ENCODE data around the gene SASH3.
"Not testable (repeated sequence)": the region's sequence is repeated elsewhere in the genome, so short reads cannot be mapped to it uniquely, and the experiment has no call there.

Gene SASH3

GRCh38 chrX:129779747-129780146 is at the start of gene SASH3:
Gene SASH3, plus strand, starts transcription at chrX:129779949. Its CDS starts 149 bp downstream, at chrX:129780098.
- DNase-seq (ENCODE audit: low read depth in 2 of 2), result peak in 1 of 2 donors; percentile 54

DNA sequence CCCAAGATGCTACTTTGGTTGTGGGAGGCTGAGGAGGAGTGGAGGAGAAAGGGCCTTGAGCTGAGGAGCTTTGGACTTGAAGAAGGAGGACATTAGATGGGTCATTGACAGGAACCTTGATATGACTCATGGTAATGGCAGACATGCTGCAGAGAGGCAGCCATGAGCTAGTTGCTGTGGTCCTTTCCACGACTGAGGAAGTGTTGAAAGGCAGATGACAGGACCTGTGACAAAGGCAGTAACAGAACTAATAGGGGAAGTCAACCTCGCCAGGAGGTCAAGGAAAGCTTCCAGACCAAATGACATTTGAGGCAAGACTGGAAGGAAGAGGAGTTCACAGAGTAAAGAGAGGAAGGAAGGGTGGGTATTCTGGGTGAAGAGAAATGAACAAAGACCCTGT is 48.5 kb upstream of the SASH3 start:
- DNase-seq (ENCODE audit: low read depth in 2 of 2), result no peak

GRCh38 chrX:129732857-129733256 is 46.9 kb upstream of the SASH3 start:
- no peak for DNase-seq (ENCODE audit: low read depth in 2 of 2)

GRCh38 chrX:129733335-129733734 is 46.4 kb upstream of the SASH3 start:
- DNase-seq (ENCODE audit: low read depth in 2 of 2), result no peak

- no peak for DNase-seq (ENCODE audit: low read depth in 2 of 2)
Measured at GRCh38 chrX:129736491-129736890, 43.3 kb upstream of the SASH3 start.

- DNase-seq (ENCODE audit: low read depth in 2 of 2), result no peak
Measured at GRCh38 chrX:129737916-129738315, 41.8 kb upstream of the SASH3 start.

- DNase-seq (ENCODE audit: low read depth in 2 of 2), result no peak
Measured at GRCh38 chrX:129738466-129739308, 41.1 kb upstream of the SASH3 start, which contains the start of gene XPNPEP2. Gene XPNPEP2, plus strand, starts transcription at chrX:129738979. Its CDS starts 235 bp downstream, at chrX:129739214.

DNA sequence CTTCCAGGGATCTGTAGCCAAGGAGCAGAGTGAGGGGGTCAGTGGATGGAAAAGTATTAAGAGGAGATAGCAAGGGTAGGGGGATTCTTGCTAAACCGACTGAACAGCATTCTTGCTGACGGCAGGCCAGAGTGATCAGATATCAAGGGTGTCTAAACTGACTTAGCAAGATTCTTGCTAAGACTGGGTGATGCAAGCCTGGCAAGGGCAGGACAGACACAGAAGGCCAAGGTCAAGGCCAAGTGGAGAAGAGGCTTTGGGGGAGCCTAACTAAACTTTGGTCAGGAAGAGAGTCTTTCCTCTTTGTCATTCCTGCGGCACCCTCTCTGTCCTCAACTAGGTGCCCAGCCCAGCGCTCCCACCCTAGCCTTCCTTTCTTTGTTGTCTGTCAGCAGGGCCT is 40.2 kb upstream of the SASH3 start:
- DNase-seq (ENCODE audit: low read depth in 2 of 2), result no peak

GRCh38 chrX:129741880-129742758 is 37.6 kb upstream of the SASH3 start:
- no peak for DNase-seq (ENCODE audit: low read depth in 2 of 2)

DNA sequence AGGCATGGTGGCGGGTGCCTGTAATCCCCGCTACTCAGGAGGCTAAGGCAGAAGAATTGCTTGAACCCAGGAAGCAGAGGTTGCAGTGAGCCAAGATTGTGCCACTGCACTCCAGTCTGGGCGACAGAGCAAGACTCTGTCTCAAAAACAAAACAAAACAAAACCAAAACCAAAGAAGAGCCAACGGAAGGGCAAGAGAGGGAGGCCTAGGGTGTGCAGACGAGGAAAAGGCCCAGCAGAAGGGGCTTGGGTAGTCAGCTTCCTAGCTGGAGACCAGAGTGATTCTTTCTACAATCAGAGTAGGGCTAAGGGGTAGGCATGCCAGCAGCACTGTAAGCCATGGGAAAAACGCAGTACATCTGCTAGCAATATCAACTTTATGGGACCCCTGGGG is 37.0 kb upstream of the SASH3 start:
- DNase-seq (ENCODE audit: low read depth in 2 of 2), result not testable (repeated sequence)

GRCh38 chrX:129743821-129744220 is 35.9 kb upstream of the SASH3 start:
- DNase-seq (ENCODE audit: low read depth in 2 of 2), result no peak

DNA sequence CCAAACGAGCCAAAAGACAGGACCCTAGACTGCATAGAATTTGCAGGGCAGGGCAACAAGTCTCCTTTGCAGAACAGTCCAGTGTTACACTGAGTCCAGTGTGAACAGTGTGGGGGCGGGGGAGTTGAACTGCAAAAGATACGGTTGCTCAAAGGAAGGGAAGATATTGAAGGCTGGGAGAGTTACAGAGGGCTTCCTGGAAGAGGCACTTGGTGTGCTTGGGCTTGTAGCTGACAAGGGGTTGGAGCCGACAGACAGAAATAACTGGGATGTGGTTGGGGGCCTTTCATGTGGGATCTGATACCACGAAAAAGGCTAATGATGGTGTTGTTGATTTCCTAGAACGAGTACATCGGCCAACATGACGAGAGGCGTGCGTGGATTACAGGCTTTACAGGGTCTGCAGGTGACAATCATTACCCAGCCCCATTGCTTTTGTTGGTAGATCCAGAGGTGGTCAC is 34.9 kb upstream of the SASH3 start:
- no peak for DNase-seq (ENCODE audit: low read depth in 2 of 2)

GRCh38 chrX:129746557-129747470 is 32.9 kb upstream of the SASH3 start:
- DNase-seq (ENCODE audit: low read depth in 2 of 2), result no peak

GRCh38 chrX:129747533-129747932 is 32.2 kb upstream of the SASH3 start:
- no peak for DNase-seq (ENCODE audit: low read depth in 2 of 2)

DNA sequence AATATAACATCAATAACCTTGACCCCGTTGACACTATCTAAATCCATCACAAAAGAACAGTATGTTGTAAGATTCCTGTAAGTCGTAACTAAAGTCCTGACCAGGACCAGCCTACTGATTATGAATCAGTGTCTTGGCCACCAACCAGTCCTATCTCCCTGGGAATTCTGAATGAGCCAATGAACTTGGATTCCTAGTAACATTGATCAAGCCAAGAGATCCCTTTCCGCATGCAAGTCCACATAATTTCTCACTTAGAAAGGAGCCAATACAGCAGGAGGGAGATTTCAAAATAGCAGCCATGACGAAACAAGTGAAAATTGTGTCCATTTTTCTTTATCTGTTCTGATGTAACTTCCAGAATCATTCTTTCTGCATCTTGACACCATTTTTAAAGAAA is 31.4 kb upstream of the SASH3 start:
- no peak for DNase-seq (ENCODE audit: low read depth in 2 of 2)

- DNase-seq (ENCODE audit: low read depth in 2 of 2), result no peak
Measured at GRCh38 chrX:129749069-129749468, 30.7 kb upstream of the SASH3 start.

- no peak for DNase-seq (ENCODE audit: low read depth in 2 of 2)
Measured at GRCh38 chrX:129750971-129751370, 28.8 kb upstream of the SASH3 start.

DNA sequence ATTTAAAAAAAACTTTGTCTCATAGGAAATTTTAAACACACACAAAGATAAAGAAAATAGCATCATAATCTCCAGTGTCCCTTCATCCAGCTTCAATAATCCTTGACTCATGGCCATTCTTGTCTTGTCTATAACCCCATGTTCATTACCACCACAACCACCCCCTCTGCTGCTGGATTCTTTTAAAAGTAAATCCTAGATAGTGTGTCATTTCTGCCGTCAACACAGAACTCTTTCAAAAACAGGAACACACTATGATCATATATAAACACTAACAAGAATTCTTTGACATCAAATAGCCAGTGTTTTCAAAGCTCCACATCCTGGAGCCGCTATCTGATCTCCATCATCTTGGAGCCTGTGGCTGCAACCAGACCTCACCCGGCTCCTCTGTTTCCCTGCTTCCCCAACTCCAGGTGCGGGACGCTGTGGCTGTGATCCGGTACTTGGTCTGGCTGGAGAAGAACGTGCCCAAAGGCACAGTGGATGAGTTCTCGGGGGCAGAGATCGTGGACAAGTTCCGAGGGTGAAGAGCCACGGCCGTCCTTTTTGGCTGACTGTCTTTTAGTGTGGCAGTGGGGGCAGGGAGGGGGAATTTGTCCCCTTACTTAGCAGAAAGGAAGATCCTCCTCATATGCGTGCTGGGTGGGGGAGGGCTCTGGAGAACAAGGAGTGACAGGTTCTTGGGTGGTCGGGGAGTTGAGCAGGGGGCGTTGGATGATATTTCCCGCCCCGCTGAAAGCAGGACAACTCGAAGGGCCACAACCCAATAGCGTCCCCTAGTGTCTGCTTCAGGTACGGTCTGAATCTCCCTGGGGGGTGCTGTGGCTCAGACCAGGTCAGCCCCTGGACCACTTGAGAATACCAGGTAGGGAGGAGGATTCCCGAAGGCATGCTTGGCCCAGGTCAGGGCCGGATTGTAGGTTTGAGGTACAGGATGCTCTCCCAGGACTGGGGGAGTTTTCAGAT is 25.4 kb upstream of the SASH3 start:
- no peak for DNase-seq (ENCODE audit: low read depth in 2 of 2)

DNA sequence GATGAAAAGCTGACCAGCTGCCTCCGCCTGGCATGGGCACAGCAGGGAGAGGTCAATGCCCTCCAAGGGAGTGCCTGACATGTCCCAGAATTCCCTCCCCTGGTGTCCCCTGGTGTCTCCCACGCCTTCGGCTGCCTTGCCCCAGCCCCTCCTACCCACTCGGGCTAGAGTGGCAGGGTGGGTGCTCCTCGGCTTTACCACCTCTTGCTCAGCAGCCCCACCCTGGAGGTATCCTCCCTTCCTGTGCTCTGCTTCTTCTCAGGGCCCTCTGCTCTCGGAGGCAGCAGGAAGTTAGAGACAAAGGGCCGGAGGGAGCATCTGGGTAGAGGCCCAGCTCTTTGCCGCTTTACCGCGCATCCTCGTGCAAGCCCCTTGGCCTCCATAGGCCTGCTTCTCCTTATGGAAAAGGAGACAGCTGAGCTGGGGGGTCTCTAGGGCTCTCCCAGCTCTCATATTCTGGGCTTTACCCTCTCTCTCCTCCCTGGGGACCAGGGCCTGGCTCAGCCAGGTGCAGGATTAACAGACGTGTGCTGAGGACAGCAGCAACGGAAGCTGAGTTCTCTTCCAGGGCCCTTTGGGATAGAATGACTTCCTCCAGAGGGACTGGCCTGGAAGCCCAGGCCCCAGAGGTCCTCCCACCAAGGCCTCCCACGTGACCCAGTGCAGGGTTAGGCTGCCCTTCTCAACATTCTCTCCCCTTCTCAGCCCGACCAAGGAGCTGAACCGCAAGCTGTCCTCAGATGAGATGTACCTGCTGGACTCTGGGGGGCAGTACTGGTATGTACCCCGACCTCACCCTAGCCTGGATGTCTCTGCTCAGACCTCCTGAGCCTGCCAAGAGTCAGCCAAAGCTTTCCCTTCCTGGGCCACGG is 23.7 kb upstream of the SASH3 start:
- no peak for DNase-seq (ENCODE audit: low read depth in 2 of 2)
